CD8-positive, alpha-beta memory T cell (primary cell): ENCODE measurements around the gene SREBF1. TPM values are rescaled to one million over a fixed set of nuclear protein-coding genes. Genes with fewer than 3 reads are reported as not detected.

Experiments used
- CTCF ChIA-PET: fragments of 350-600 bp; sonication (Branson Sonifier 250); formaldehyde crosslinking; loops from one replicate; lab custom pipeline; 2021; ENCODE audit warnings: antibody characterized with exemption; lab: Charles Lee
- POLR2A ChIA-PET: fragments of 350-600 bp; sonication (Branson Sonifier 250); formaldehyde crosslinking; loops from one replicate; lab custom pipeline; 2021; ENCODE audit warnings: antibody characterized with exemption; lab: Charles Lee
- DNase-seq, 5 donors: peaks; one replicate each; pipeline versions ENCODE4 v3.0.0 to v3.0.0-alpha.2; 2020 to 2022; ENCODE audit warnings: mixed read lengths in 1 of 5
- H3K27ac ChIP-seq: one replicate; pipeline ENCODE4 v1.7.0; 2013; ENCODE audit warnings: low read depth, mild to moderate bottlenecking, low read length, moderate library complexity
- H3K27me3 ChIP-seq: 2 replicates; pipeline ENCODE4 v1.7.0; 2013; ENCODE audit warnings: low read length, mild to moderate bottlenecking; ENCODE audit not compliant: insufficient read depth, poor library complexity, severe bottlenecking
- H3K36me3 ChIP-seq: 2 replicates; pipeline ENCODE4 v1.7.0; 2013; ENCODE audit warnings: mild to moderate bottlenecking, low read length, moderate library complexity; ENCODE audit not compliant: insufficient read depth
- H3K4me1 ChIP-seq: 2 replicates; pipeline ENCODE4 v1.7.0; 2013; ENCODE audit warnings: mild to moderate bottlenecking, low read length, moderate library complexity; ENCODE audit not compliant: insufficient read depth
- H3K4me3 ChIP-seq: 2 replicates; pipeline ENCODE4 v1.7.0; 2013; ENCODE audit warnings: mild to moderate bottlenecking, low read length
- H3K9me3 ChIP-seq: 2 replicates; pipeline ENCODE4 v1.7.0; 2013; ENCODE audit warnings: mild to moderate bottlenecking, low read length
- H3K27ac Mint-ChIP-seq, 8 donors: one replicate each; pipeline ENCODE4 v1.8.0; 2020 to 2021; ENCODE audit warnings: mixed read lengths in 8 of 8, mild to moderate bottlenecking in 6 of 8, inconsistent platforms in 3 of 8, moderate library complexity in 3 of 8
- H3K27me3 Mint-ChIP-seq, 2 donors: one replicate each; pipeline ENCODE4 v1.8.0; 2020 to 2021; ENCODE audit warnings: mixed read lengths in 2 of 2, mild to moderate bottlenecking in 1 of 2, moderate library complexity in 1 of 2
- H3K36me3 Mint-ChIP-seq, 3 donors: one replicate each; pipeline ENCODE4 v1.8.0; 2020 to 2021; ENCODE audit warnings: mixed read lengths in 3 of 3, inconsistent platforms in 1 of 3, mild to moderate bottlenecking in 1 of 3
- H3K4me1 Mint-ChIP-seq, 3 donors: one replicate each; pipeline ENCODE4 v1.8.0; 2020 to 2021; ENCODE audit warnings: mixed read lengths in 3 of 3, inconsistent platforms in 1 of 3, mild to moderate bottlenecking in 1 of 3
- H3K4me3 Mint-ChIP-seq, 7 donors: one replicate each; pipeline ENCODE4 v1.8.0; 2020 to 2021; ENCODE audit warnings: mixed read lengths in 7 of 7, mild to moderate bottlenecking in 6 of 7, moderate library complexity in 4 of 7, inconsistent platforms in 2 of 7
- H3K9me3 Mint-ChIP-seq, 5 donors: one replicate each; pipeline ENCODE4 v1.8.0; 2020 to 2022; ENCODE audit warnings: mixed read lengths in 5 of 5, mild to moderate bottlenecking in 3 of 5, moderate library complexity in 2 of 5, inconsistent platforms in 1 of 5
- polyA plus RNA-seq: library from polyadenylated mRNA; unstranded; fragments of 300-500 nt; fragmentation: Illumina TruSeq; gene quantifications from one replicate; pipeline ENCODE4 v1.2.3, GENCODE V29; 2021
- total RNA-seq, 2 experiments: library from RNA; stranded (reverse); gene quantifications; one replicate each; pipeline ENCODE4 v1.2.3, GENCODE V29; 2021

Gene SREBF1
- total and polyA plus RNA-seq, 3 experiments from 2014 or later: 16.4 to 29.6 (median 27.2) TPM

DNA sequence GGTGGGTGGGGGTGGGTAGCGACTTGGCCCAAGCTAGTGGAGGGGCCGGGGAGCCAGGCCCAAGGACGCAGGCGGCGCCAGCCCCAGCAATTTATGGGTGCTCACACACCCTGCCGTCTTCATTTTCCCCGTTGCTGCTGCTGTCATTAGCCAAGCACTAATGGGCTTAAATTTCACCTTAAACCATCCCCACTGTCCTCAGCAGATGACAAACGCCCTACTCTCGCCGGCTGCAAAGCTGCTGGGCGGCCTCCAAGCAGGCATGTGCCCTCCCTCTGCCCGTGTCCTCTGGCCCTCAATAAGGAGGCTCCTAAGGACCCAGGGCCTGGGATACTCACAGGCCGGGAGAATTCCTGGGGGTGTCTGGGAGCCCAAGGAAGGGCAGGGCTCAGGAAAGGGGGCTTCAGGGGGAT is 66.1 kb downstream of the SREBF1 start:
- no peaks in the 10 kb centered on the region for H3K4me1 ChIP-seq
- no peaks in the 10 kb centered on the region for H3K27me3 Mint-ChIP-seq
- CTCF ChIA-PET: no interaction called here
- DNase-seq: no peak
- H3K9me3 Mint-ChIP-seq: no peaks in the 10 kb centered on the region
- H3K4me1 Mint-ChIP-seq: peaks cover 4 to 6% (median 5%) of the 10 kb centered on the region in 3 donors
- no peak overlapping the region for H3K4me3 ChIP-seq
- H3K4me3 Mint-ChIP-seq: no peak overlapping the region
- H3K27ac Mint-ChIP-seq: no peak overlapping the region
- H3K27ac ChIP-seq: no peak overlapping the region
- POLR2A ChIA-PET: no interaction called here
- H3K9me3 ChIP-seq: no peaks in the 10 kb centered on the region
- H3K36me3 ChIP-seq: no peaks in the 10 kb centered on the region
- no peaks in the 10 kb centered on the region for H3K36me3 Mint-ChIP-seq
- H3K27me3 ChIP-seq: no peaks in the 10 kb centered on the region

DNA sequence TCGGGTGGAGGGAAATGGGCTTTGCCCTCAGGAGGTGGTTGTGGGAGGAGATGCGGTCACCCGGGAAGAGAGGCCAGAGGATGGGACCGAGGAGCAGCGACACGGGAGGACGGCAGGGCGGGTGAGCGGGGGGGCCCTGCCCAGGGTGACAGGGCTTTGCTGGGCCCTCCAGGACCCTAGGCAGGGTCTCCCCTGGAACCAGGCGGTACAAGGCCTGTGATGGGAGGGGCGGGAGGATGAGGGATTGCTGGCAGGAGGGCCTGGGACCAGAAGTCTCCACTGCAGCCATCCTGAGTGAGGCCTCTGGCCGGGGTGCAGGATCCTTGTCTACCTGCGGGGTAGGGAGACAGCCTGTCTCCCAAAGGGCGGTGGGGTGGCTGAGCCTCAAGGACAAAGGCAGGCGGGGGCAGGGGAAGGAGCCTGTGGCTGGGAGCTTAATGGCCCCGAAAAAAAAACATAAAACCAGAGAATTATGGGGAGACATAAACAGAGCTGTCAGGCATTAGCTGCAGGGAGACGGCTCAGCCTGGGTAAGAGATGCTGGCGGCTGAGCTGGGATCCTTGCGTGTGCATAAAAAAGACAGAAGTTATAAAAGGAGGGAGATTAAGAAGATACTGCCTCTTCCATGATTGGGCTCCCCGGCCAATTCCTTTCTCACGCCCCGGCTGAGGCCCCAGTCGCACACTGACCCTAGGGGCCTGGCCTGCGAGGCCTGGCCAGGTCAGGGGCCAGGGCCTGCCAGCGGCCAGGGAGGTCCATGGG is 66.7 kb downstream of the SREBF1 start:
- POLR2A ChIA-PET: no interaction called here
- no peak overlapping the region for H3K4me3 Mint-ChIP-seq
- H3K4me1 Mint-ChIP-seq: peaks cover 4 to 6% (median 5%) of the 10 kb centered on the region in 3 donors
- Histone ChIP-seq H3K36me3 (no peaks in the 10 kb centered on the region), H3K9me3 (no peaks in the 10 kb centered on the region), H3K4me3 (no peak overlapping the region), H3K27me3 (no peaks in the 10 kb centered on the region), H3K4me1 (no peaks in the 10 kb centered on the region), H3K27ac (no peak overlapping the region)
- peaks cover 0 to 3% (median 0%) of the 10 kb centered on the region in 3 donors for H3K36me3 Mint-ChIP-seq
- no peaks in the 10 kb centered on the region for H3K27me3 Mint-ChIP-seq
- no peaks in the 10 kb centered on the region for H3K9me3 Mint-ChIP-seq
- DNase-seq: no peak
- CTCF ChIA-PET: no interaction called here
- peak overlapping the region in 1 of 8 donors; percentile 69 for H3K27ac Mint-ChIP-seq

DNA sequence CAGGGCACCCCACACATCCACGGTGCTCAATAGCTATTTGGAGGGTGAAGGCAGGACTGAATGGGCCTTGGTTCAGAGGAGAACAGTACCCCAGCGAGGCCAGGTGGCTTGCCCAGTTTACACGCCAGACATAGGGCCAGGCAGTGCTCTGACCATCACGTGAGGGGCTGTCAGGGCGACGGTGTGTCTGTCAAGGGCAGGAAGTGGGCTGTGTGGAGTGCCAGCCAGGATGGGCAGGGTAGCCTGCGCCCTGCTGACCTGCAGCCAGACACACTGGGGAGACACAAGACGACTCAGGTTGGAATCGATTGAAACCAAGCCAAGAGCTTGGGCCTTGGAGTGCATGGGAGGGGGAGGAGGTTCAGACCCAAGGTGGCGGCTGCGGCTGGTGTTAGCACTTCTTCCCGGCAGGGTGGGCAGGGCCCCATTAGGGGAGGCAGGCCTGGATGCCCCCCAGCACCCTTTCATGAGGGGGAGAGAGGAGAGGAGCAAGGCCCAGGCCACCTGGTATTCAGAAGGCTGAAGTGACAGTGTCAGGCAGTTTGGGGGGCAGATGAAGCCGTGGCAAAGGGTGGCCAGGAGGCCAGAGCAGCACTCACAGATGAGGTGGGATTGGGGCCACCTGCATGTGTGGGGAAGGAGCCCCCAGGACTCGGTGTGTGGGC is 68.2 kb downstream of the SREBF1 start:
- no peak for DNase-seq
- no peak overlapping the region for H3K27ac ChIP-seq
- H3K36me3 ChIP-seq: no peaks in the 10 kb centered on the region
- H3K4me1 Mint-ChIP-seq: peaks cover 5 to 12% (median 10%) of the 10 kb centered on the region in 3 donors
- no peak overlapping the region for H3K4me3 Mint-ChIP-seq
- ChIA-PET POLR2A (no interaction called here), CTCF (no interaction called here)
- peak overlapping the region in 3 of 8 donors; percentile 30 to 68 (median 47) for H3K27ac Mint-ChIP-seq
- peaks cover 5% of the 10 kb centered on the region for H3K4me1 ChIP-seq
- H3K4me3 ChIP-seq: no peak overlapping the region
- no peaks in the 10 kb centered on the region for H3K27me3 Mint-ChIP-seq
- H3K9me3 Mint-ChIP-seq: no peaks in the 10 kb centered on the region
- H3K27me3 ChIP-seq: no peaks in the 10 kb centered on the region
- H3K36me3 Mint-ChIP-seq: peaks cover 0 to 7% (median 2%) of the 10 kb centered on the region in 3 donors
- no peaks in the 10 kb centered on the region for H3K9me3 ChIP-seq

DNA sequence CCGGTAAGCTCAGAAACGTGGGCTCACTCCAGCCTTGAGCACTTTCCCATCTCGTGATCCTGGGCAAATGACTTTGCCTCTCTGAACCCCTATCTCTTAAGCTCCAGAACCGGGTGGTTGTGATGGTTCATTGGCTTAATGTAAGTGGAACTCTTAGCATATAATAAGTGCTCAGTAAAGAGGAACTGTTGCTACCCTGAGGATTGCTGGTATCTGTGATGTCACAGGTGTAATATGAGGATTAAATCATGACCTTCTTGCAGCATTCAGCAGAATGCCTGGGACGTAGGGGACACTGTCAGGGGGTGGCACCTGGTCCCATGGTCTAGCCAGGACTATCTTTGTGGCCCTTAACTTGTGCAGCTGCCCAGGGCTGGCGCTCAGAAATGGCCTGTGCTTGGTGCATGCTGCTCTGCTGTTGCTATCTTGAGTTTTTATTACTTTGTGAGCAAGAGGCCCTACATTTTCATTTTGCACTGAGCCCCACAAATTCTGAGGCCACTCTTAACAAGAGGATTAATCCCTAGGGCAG is 68.8 kb downstream of the SREBF1 start:
- peaks cover 0 to 8% (median 2%) of the 10 kb centered on the region in 3 donors for H3K36me3 Mint-ChIP-seq
- peaks cover 5% of the 10 kb centered on the region for H3K4me1 ChIP-seq
- no peak for DNase-seq
- no peaks in the 10 kb centered on the region for H3K36me3 ChIP-seq
- no peaks in the 10 kb centered on the region for H3K27me3 Mint-ChIP-seq
- POLR2A ChIA-PET: no interaction called here
- no peaks in the 10 kb centered on the region for H3K27me3 ChIP-seq
- CTCF ChIA-PET: interaction anchor here (1.1 to 1.2 kb wide), 2 partner anchors 17 to 88 kb away, joined by 3 read pairs; no protein-coding TSS in a partner anchor
- H3K4me3 ChIP-seq: no peak overlapping the region
- H3K4me1 Mint-ChIP-seq: peaks cover 5 to 12% (median 10%) of the 10 kb centered on the region in 3 donors
- no peaks in the 10 kb centered on the region for H3K9me3 Mint-ChIP-seq
- H3K9me3 ChIP-seq: no peaks in the 10 kb centered on the region
- H3K27ac ChIP-seq: no peak overlapping the region
- no peak overlapping the region for H3K27ac Mint-ChIP-seq
- H3K4me3 Mint-ChIP-seq: no peak overlapping the region

- DNase-seq: no peak
- no peaks in the 10 kb centered on the region for H3K9me3 ChIP-seq
- ChIA-PET POLR2A (interaction anchor here (1.2 kb wide), 1 partner anchor 62 kb away, joined by 7 read pairs; no protein-coding TSS in a partner anchor), CTCF (interaction anchor here (1.1 to 1.2 kb wide), 2 partner anchors 18 to 88 kb away, joined by 3 read pairs; no protein-coding TSS in a partner anchor)
- H3K4me3 ChIP-seq: no peak overlapping the region
- peaks cover 5% of the 10 kb centered on the region for H3K4me1 ChIP-seq
- no peak overlapping the region for H3K27ac ChIP-seq
- peaks cover 2 to 10% (median 6%) of the 10 kb centered on the region in 3 donors for H3K4me1 Mint-ChIP-seq
- H3K9me3 Mint-ChIP-seq: no peaks in the 10 kb centered on the region
- peak overlapping the region in 1 of 8 donors; percentile 81 for H3K27ac Mint-ChIP-seq
- no peaks in the 10 kb centered on the region for H3K27me3 ChIP-seq
- no peaks in the 10 kb centered on the region for H3K27me3 Mint-ChIP-seq
- H3K36me3 ChIP-seq: no peaks in the 10 kb centered on the region
- H3K4me3 Mint-ChIP-seq: no peak overlapping the region
- peaks cover 0 to 8% (median 2%) of the 10 kb centered on the region in 3 donors for H3K36me3 Mint-ChIP-seq
Observed at GRCh38 chr17:17767154-17767869, 69.5 kb downstream of the SREBF1 start.

GRCh38 chr17:17766744-17767120 is 70.1 kb downstream of the SREBF1 start:
- no peak overlapping the region for H3K4me3 Mint-ChIP-seq
- no peak for DNase-seq
- H3K9me3 Mint-ChIP-seq: no peaks in the 10 kb centered on the region
- Histone ChIP-seq H3K4me3 (no peak overlapping the region), H3K9me3 (no peaks in the 10 kb centered on the region), H3K27ac (no peak overlapping the region), H3K36me3 (no peaks in the 10 kb centered on the region), H3K27me3 (no peaks in the 10 kb centered on the region), H3K4me1 (peaks cover 5% of the 10 kb centered on the region)
- H3K27me3 Mint-ChIP-seq: no peaks in the 10 kb centered on the region
- POLR2A ChIA-PET: interaction anchor here (1.2 kb wide), 1 partner anchor 62 kb away, joined by 7 read pairs; no protein-coding TSS in a partner anchor
- H3K36me3 Mint-ChIP-seq: peaks cover 0 to 8% (median 2%) of the 10 kb centered on the region in 3 donors
- H3K4me1 Mint-ChIP-seq: peaks cover 0 to 6% (median 6%) of the 10 kb centered on the region in 3 donors
- CTCF ChIA-PET: interaction anchor here (1.2 kb wide), 1 partner anchor 87 kb away, joined by 3 read pairs; no protein-coding TSS in a partner anchor
- H3K27ac Mint-ChIP-seq: no peak overlapping the region

DNA sequence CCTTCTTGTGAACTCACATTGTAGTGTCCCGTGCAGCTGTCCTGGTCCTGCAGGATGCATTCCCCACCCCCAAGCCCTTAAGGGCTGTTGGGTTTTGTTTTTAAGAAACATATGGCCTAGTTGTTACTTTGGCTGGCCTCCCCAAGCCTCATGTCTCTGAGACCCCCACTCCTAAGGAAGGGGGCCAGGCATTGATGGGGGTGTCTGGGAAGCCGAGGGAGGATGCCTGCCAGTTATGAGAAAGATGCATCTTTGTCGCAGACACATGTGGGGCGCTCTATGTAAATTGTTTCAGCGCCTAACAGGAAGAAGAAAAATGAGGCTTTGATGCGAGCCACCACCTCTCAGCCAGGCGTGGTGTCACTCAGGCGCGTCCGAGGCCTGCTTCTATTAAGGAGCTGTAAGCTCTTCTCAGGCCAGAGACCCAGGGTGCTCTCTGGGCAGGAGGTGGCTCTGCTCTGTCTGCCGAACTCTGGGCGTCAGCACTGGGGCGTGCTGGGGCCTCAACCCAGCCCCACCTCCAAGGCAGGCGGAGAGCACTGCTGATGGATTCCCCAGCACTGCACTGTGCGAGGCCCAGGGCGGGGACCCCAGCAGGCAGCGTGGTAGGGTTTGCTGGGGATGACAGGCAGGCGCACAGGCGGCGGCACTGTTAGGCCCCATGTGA is 70.6 kb downstream of the SREBF1 start:
- ChIA-PET POLR2A (interaction anchor here (0.5 to 1.2 kb wide), 2 partner anchors 61 to 84 kb away, joined by 7 read pairs; no protein-coding TSS in a partner anchor), CTCF (no interaction called here)
- Histone ChIP-seq H3K4me1 (peaks cover 5% of the 10 kb centered on the region), H3K36me3 (no peaks in the 10 kb centered on the region), H3K4me3 (no peak overlapping the region), H3K9me3 (no peaks in the 10 kb centered on the region), H3K27me3 (no peaks in the 10 kb centered on the region), H3K27ac (no peak overlapping the region)
- no peak overlapping the region for H3K4me3 Mint-ChIP-seq
- H3K27ac Mint-ChIP-seq: peak overlapping the region in 1 of 8 donors; percentile 24
- H3K4me1 Mint-ChIP-seq: peaks cover 0 to 6% (median 6%) of the 10 kb centered on the region in 3 donors
- H3K36me3 Mint-ChIP-seq: peaks cover 0 to 8% (median 2%) of the 10 kb centered on the region in 3 donors
- H3K9me3 Mint-ChIP-seq: no peaks in the 10 kb centered on the region
- no peaks in the 10 kb centered on the region for H3K27me3 Mint-ChIP-seq
- DNase-seq: no peak
